Liver (tissue), 9 donors: ENCODE results near the gene DLEC1. TPM values are rescaled to one million over a fixed set of nuclear protein-coding genes. Genes with fewer than 3 reads are reported as not detected.
A peak's percentile ranks its signal among the peaks of the same experiment; 100 is the strongest.

Experiments used
- DNase-seq: peaks from one replicate; pipeline ENCODE4 v3.0.0-alpha.2; 2017; ENCODE audit warnings: low spot score
- H3K27ac ChIP-seq, 2 donors: one replicate each; pipeline ENCODE4 v1.7.0; 2013; ENCODE audit warnings: inconsistent platforms in 2 of 2, low read length in 2 of 2, control low read depth in 1 of 2, low read depth in 1 of 2, mild to moderate bottlenecking in 1 of 2
- H3K27me3 ChIP-seq, 4 donors: one replicate each; pipeline versions ENCODE4 v1.6.1 to v1.7.0; 2013; ENCODE audit warnings: low read length in 3 of 4, inconsistent platforms in 1 of 4, mild to moderate bottlenecking in 1 of 4, moderate library complexity in 1 of 4; ENCODE audit not compliant: control insufficient read depth in 4 of 4, insufficient read depth in 4 of 4
- H3K36me3 ChIP-seq, 4 donors: one replicate each; pipeline versions ENCODE4 v1.6.1 to v1.7.0; 2013; ENCODE audit warnings: low read length in 3 of 4, mild to moderate bottlenecking in 3 of 4, low read depth in 1 of 4, moderate library complexity in 1 of 4; ENCODE audit not compliant: control insufficient read depth in 4 of 4, insufficient read depth in 3 of 4
- H3K4me1 ChIP-seq, 4 donors: one replicate each; pipeline versions ENCODE4 v1.6.1 to v1.7.0; 2013; ENCODE audit warnings: low read length in 3 of 4, mild to moderate bottlenecking in 3 of 4, moderate library complexity in 1 of 4; ENCODE audit not compliant: control insufficient read depth in 4 of 4, insufficient read depth in 4 of 4
- H3K4me3 ChIP-seq, 3 donors: one replicate each; pipeline versions ENCODE4 v1.6.1 to v1.7.0; 2013; ENCODE audit warnings: low read length in 3 of 3, control low read depth in 1 of 3, low read depth in 1 of 3, mild to moderate bottlenecking in 1 of 3
- H3K9ac ChIP-seq, 2 donors: one replicate each; pipeline ENCODE4 v1.7.0; 2013; ENCODE audit warnings: low read length in 2 of 2, mild to moderate bottlenecking in 2 of 2, moderate library complexity in 2 of 2, control low read depth in 1 of 2, low read depth in 1 of 2
- H3K9me3 ChIP-seq, 4 donors: one replicate each; pipeline versions ENCODE4 v1.6.1 to v1.7.0; 2013; ENCODE audit warnings: low read length in 3 of 4; ENCODE audit not compliant: control insufficient read depth in 4 of 4
- EGR1 ChIP-seq, 2 donors: IDR thresholded peaks; 2 replicates each; pipeline ENCODE4 v1.6.1; 2016 to 2018; ENCODE audit warnings: antibody characterized with exemption in 2 of 2, low read depth in 2 of 2
- GABPA ChIP-seq, 2 donors: IDR thresholded peaks in 1 of 2; conservative IDR thresholded peaks in 1 of 2; 2 replicates each; pipeline ENCODE4 v1.6.1; 2016; ENCODE audit warnings: antibody characterized with exemption in 2 of 2, mild to moderate bottlenecking in 1 of 2, moderate library complexity in 1 of 2
- HNF4A ChIP-seq, 2 donors: conservative IDR thresholded peaks; 2 replicates each; pipeline ENCODE4 v1.6.1; 2016; ENCODE audit warnings: antibody characterized with exemption in 2 of 2, mild to moderate bottlenecking in 2 of 2
- JUND ChIP-seq, 2 donors: IDR thresholded peaks; 2 replicates each; pipeline ENCODE4 v1.6.1; 2016; ENCODE audit warnings: antibody characterized with exemption in 2 of 2
- NR2F2 ChIP-seq: IDR thresholded peaks from 2 replicates; pipeline ENCODE4 v1.6.1; 2016; ENCODE audit warnings: antibody characterized with exemption
- RAD21 ChIP-seq, 2 donors: IDR thresholded peaks; 2 replicates each; pipeline ENCODE4 v1.6.1; 2016; ENCODE audit warnings: antibody characterized with exemption in 2 of 2, mild to moderate bottlenecking in 2 of 2
- SP1 ChIP-seq: IDR thresholded peaks from 2 replicates; pipeline ENCODE4 v1.6.1; 2018; ENCODE audit warnings: antibody characterized with exemption, mild to moderate bottlenecking
- TAF1 ChIP-seq: conservative IDR thresholded peaks from 2 replicates; pipeline ENCODE4 v1.6.1; 2016; ENCODE audit warnings: antibody characterized with exemption, mild to moderate bottlenecking
- YY1 ChIP-seq: IDR thresholded peaks from 2 replicates; pipeline ENCODE4 v1.6.1; 2016; ENCODE audit warnings: antibody characterized with exemption, mild to moderate bottlenecking
- WGBS: extraction: QIAGEN DNeasy Blood & Tissue Kit; methylation state at CpG from one replicate; pipeline ENCODE4 v1.1.7; 2013; 5-methylcytosine and 5-hydroxymethylcytosine counted together
- polyA plus RNA-seq, 2 donors: library from polyadenylated mRNA; stranded (reverse) in 1 of 2; unstranded in 1 of 2; fragments of 200-250 nt in 1 of 2; fragments of >200 nt in 1 of 2; fragmentation: Nextera tagmentation in 1 of 2; extraction: Ambion mirVana in 1 of 2; gene quantifications; one replicate each; pipeline versions ENCODE4 v1.2.1 to v1.2.3, GENCODE V29; 2013 to 2015
- total RNA-seq, 2 donors: library from RNA; depleted of rRNA; stranded (reverse); fragments of >200 nt; gene quantifications; one replicate each; pipeline ENCODE4 v1.2.3, GENCODE V29; 2014
- TF ChIP-seq, protein P1 (sequence below): IDR thresholded peaks from 2 replicates; pipeline ENCODE4 v1.6.1; 2016; ENCODE audit warnings: antibody characterized with exemption
- TF ChIP-seq, protein P2 (sequence below): IDR thresholded peaks from 2 replicates; pipeline ENCODE4 v1.6.1; 2016; ENCODE audit warnings: antibody characterized with exemption
- TF ChIP-seq, protein P3 (sequence below): IDR thresholded peaks from 2 replicates; pipeline ENCODE4 v1.6.1; 2016; ENCODE audit warnings: antibody characterized with exemption, mild to moderate bottlenecking
- donor health status: healthy.
- donor health status: healthy.
- donor health status: healthy.
- donor health status: healthy.
- donor health status: healthy.

DLEC1 gene
- total and polyA plus RNA-seq, 4 donors, result 0.09 to 0.63 (median 0.30) TPM

DNA sequence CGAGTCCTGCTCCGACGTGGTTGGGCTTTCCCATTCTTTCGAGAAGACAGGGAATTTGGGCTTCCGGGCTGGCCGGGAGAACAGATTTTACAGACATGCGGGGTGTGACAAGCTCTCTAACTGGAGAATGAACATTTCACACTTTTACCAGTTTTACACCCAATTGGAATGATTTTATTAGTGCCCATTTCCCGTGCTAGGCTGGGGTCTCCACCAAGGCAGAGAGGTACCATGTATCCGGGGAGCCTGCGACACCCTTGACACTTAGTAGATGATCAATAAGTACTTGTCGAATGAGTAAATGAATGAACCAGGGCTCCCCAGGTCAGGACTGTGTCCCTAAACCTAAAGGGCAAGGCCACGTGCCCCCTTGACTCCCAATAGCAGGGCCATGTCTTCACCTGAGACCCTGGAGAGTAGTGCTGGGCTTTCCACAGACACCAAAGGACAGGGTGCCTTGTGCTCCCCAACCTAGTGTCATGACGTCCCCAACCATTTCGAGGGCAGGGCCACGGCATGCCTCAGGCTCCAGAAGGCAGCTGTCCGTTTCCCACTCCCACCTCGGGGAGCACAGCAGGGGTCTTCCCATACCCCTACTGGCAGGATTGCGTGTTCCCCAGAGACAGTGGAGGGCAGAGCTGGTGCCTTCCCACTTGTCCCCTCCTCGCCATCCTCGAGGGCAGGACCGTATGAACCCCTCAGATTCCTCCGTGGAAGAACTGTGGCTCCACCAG, 98.8 kb downstream of the DLEC1 start:
- Histone ChIP-seq H3K36me3 (peaks cover 0 to 23% (median 21%) of the 10 kb centered on the region in 4 donors), H3K27ac (peak overlapping the region; percentile 88 to 96), H3K4me3 (peak overlapping the region; percentile 78 to 96 (median 83)), H3K9ac (peak overlapping the region; percentile 76 to 92), H3K27me3 (no peaks in the 10 kb centered on the region), H3K9me3 (no peaks in the 10 kb centered on the region), H3K4me1 (peaks cover 9 to 55% (median 44%) of the 10 kb centered on the region in 4 donors)
- TF ChIP-seq HNF4A (conservative IDR thresholded peaks at IDR 0.05) (no peak), GABPA (IDR thresholded peaks at IDR 0.05 in 1 of 2, conservative IDR thresholded peaks at IDR 0.05 in 1 of 2) (peak in 1 of 2 donors; percentile 40), NR2F2 (peak; percentile 28)
- TF ChIP-seq, protein P1, sequence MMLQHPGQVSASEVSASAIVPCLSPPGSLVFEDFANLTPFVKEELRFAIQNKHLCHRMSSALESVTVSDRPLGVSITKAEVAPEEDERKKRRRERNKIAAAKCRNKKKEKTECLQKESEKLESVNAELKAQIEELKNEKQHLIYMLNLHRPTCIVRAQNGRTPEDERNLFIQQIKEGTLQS, result no peak
- 10% methylated on average over 22 of the region's 22 CpGs for WGBS
- DNase-seq, result no peak

DNA sequence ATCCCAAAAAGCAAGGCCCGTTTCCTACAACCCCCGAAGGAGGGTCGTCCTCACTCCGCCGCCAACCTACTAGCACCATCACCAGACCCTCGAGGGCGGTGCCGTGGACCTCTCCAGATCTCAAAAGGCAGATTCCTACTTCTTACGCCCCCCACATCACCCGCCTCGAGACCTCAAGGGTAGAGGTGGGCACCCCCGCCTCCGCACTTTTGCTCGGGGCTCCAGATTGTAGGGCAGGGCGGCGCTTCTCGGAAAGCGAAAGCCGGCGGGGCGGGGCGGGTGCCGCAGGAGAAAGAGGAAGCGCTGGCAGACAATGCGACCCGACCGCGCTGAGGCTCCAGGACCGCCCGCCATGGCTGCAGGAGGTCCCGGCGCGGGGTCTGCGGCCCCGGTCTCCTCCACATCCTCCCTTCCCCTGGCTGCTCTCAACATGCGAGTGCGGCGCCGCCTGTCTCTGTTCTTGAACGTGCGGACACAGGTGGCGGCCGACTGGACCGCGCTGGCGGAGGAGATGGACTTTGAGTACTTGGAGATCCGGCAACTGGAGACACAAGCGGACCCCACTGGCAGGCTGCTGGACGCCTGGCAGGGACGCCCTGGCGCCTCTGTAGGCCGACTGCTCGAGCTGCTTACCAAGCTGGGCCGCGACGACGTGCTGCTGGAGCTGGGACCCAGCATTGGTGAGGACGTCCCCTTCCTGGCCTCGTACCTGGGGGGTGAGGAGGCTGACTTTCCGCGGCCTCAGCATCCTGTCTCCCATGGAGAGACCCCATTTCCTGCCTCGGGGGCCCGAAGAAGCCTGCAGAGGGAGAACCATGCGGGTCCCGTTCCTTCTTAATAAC, 99.6 kb downstream of the DLEC1 start, which contains the start of gene MYD88:
MYD88 (plus strand) TSS at position 313 of the 842 bp plus-strand sequence; CDS start at position 353, 40 bp downstream.
- Histone ChIP-seq H3K36me3 (peaks cover 2 to 19% (median 17%) of the 10 kb centered on the region in 4 donors), H3K9ac (peak within 1 kb of the TSS; percentile 82 to 92), H3K4me3 (peak within 1 kb of the TSS; percentile 78 to 96 (median 83)), H3K9me3 (no peaks in the 10 kb centered on the region), H3K27me3 (no peaks in the 10 kb centered on the region), H3K27ac (peak within 1 kb of the TSS; percentile 88 to 96), H3K4me1 (peaks cover 8 to 48% (median 38%) of the 10 kb centered on the region in 4 donors)
- peak; percentile 81 for DNase-seq
- 2% methylated on average over 65 of the region's 65 CpGs for WGBS
- TF ChIP-seq GABPA (IDR thresholded peaks at IDR 0.05 in 1 of 2, conservative IDR thresholded peaks at IDR 0.05 in 1 of 2), result peak in 1 of 2 donors; percentile 20
- TF ChIP-seq, protein P1, result no peak
- TF ChIP-seq HNF4A (conservative IDR thresholded peaks at IDR 0.05), result peak; percentile 35 to 49
- TF ChIP-seq, protein P2, sequence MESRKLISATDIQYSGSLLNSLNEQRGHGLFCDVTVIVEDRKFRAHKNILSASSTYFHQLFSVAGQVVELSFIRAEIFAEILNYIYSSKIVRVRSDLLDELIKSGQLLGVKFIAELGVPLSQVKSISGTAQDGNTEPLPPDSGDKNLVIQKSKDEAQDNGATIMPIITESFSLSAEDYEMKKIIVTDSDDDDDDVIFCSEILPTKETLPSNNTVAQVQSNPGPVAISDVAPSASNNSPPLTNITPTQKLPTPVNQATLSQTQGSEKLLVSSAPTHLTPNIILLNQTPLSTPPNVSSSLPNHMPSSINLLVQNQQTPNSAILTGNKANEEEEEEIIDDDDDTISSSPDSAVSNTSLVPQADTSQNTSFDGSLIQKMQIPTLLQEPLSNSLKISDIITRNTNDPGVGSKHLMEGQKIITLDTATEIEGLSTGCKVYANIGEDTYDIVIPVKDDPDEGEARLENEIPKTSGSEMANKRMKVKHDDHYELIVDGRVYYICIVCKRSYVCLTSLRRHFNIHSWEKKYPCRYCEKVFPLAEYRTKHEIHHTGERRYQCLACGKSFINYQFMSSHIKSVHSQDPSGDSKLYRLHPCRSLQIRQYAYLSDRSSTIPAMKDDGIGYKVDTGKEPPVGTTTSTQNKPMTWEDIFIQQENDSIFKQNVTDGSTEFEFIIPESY, result no peak
- TF ChIP-seq EGR1 (IDR thresholded peaks at IDR 0.05; ENCODE audit: low read depth in 2 of 2), result peak; percentile 54 to 58
- peak; percentile 29 to 36 for TF ChIP-seq RAD21 (IDR thresholded peaks at IDR 0.05)
- TF ChIP-seq TAF1, result peak; percentile 48
- TF ChIP-seq JUND (IDR thresholded peaks at IDR 0.05), result no peak
- TF ChIP-seq, protein P3, sequence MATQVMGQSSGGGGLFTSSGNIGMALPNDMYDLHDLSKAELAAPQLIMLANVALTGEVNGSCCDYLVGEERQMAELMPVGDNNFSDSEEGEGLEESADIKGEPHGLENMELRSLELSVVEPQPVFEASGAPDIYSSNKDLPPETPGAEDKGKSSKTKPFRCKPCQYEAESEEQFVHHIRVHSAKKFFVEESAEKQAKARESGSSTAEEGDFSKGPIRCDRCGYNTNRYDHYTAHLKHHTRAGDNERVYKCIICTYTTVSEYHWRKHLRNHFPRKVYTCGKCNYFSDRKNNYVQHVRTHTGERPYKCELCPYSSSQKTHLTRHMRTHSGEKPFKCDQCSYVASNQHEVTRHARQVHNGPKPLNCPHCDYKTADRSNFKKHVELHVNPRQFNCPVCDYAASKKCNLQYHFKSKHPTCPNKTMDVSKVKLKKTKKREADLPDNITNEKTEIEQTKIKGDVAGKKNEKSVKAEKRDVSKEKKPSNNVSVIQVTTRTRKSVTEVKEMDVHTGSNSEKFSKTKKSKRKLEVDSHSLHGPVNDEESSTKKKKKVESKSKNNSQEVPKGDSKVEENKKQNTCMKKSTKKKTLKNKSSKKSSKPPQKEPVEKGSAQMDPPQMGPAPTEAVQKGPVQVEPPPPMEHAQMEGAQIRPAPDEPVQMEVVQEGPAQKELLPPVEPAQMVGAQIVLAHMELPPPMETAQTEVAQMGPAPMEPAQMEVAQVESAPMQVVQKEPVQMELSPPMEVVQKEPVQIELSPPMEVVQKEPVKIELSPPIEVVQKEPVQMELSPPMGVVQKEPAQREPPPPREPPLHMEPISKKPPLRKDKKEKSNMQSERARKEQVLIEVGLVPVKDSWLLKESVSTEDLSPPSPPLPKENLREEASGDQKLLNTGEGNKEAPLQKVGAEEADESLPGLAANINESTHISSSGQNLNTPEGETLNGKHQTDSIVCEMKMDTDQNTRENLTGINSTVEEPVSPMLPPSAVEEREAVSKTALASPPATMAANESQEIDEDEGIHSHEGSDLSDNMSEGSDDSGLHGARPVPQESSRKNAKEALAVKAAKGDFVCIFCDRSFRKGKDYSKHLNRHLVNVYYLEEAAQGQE, result peak; percentile 81
- peak; percentile 38 for TF ChIP-seq SP1
- peak; percentile 90 for TF ChIP-seq YY1
